SK-N-SH treated with all-trans-retinoic acid at 6 μM for 48 hours (cell line): ENCODE measurements around the gene TMEM244.
"Not testable (repeated sequence)": the region's sequence is repeated elsewhere in the genome, so short reads cannot be mapped to it uniquely, and the experiment has no call there.

Source experiments
- ATAC-seq: fragments of 200-7000 bp; cut with Tn5 transposase; 3 replicates; pipeline ENCODE4 v1.9.1; 2020; ENCODE audit warnings: mild to moderate bottlenecking, moderate library complexity
- ARNTL ChIP-seq: fragments of 450-650 bp; formaldehyde crosslinking; IDR thresholded peaks from 2 replicates; pipeline ENCODE4 v1.5.0; 2020; ENCODE audit warnings: low read depth, mild to moderate bottlenecking, moderate library complexity, borderline replicate concordance
- BACH2 ChIP-seq: fragments of 250-450 bp; sonication (Bioruptor Pico); IDR thresholded peaks from 2 replicates; pipeline ENCODE4 v1.9.0; 2021; ENCODE audit warnings: mild to moderate bottlenecking, borderline replicate concordance
- CSDC2 ChIP-seq: fragments of 250-450 bp; sonication (Bioruptor Pico); IDR thresholded peaks from 2 replicates; pipeline ENCODE4 v1.5.0; 2020; ENCODE audit warnings: mild to moderate bottlenecking, moderate library complexity
- ESRRG ChIP-seq: fragments of 250-450 bp; sonication (Bioruptor Pico); IDR thresholded peaks from 2 replicates; pipeline ENCODE4 v1.6.1; 2021; ENCODE audit warnings: mild to moderate bottlenecking
- GLIS3 ChIP-seq: fragments of 250-450 bp; sonication (Bioruptor Pico); IDR thresholded peaks from 2 replicates; pipeline ENCODE4 v1.5.0; 2020; ENCODE audit warnings: mild to moderate bottlenecking, moderate library complexity
- ISL1 ChIP-seq: fragments of 250-450 bp; sonication (Bioruptor Pico); IDR thresholded peaks from 2 replicates; pipeline ENCODE4 v2.1.2; 2022; ENCODE audit warnings: mild to moderate bottlenecking, moderate library complexity
- OSR1 ChIP-seq: fragments of 250-450 bp; sonication (Bioruptor Pico); IDR thresholded peaks from 2 replicates; pipeline ENCODE4 v1.8.0; 2022; ENCODE audit warnings: moderate library complexity, mild to moderate bottlenecking, inconsistent platforms
- PPARA ChIP-seq: fragments of 250-450 bp; sonication (Bioruptor Pico); IDR thresholded peaks from 2 replicates; pipeline ENCODE4 v1.5.0; 2020; ENCODE audit warnings: mild to moderate bottlenecking, borderline replicate concordance
- RARB ChIP-seq: fragments of 250-450 bp; sonication (Bioruptor Pico); IDR thresholded peaks from 2 replicates; pipeline ENCODE4 v1.8.0; 2021; ENCODE audit warnings: mild to moderate bottlenecking, moderate library complexity
- TCF4 ChIP-seq: fragments of 250-450 bp; sonication (Bioruptor Pico); IDR thresholded peaks from 2 replicates; pipeline ENCODE4 v1.8.0; 2021; ENCODE audit warnings: mild to moderate bottlenecking, moderate library complexity, borderline replicate concordance
- TOX ChIP-seq: fragments of 250-450 bp; sonication (Bioruptor Pico); IDR thresholded peaks from 2 replicates; pipeline ENCODE4 v1.8.0; 2021; ENCODE audit warnings: mild to moderate bottlenecking, moderate library complexity, borderline replicate concordance
- ZC3H10 ChIP-seq: fragments of 250-450 bp; sonication (Bioruptor Pico); IDR thresholded peaks from 2 replicates; pipeline ENCODE4 v1.5.1; 2021; ENCODE audit warnings: mild to moderate bottlenecking, moderate library complexity
- ZFP3 ChIP-seq: fragments of 250-450 bp; sonication (Bioruptor Pico); IDR thresholded peaks from 2 replicates; pipeline ENCODE4 v1.5.0; 2020; ENCODE audit warnings: mild to moderate bottlenecking, moderate library complexity
- ZFP30 ChIP-seq: fragments of 450-650 bp; formaldehyde crosslinking; IDR thresholded peaks from 2 replicates; pipeline ENCODE4 v1.5.0; 2022; ENCODE audit warnings: mild to moderate bottlenecking, moderate library complexity
- ZNF565 ChIP-seq: fragments of 450-650 bp; formaldehyde crosslinking; conservative IDR thresholded peaks from 2 replicates; pipeline ENCODE4 v1.5.0; 2020; ENCODE audit warnings: low read depth, mild to moderate bottlenecking, moderate library complexity
- ZNF70 ChIP-seq: fragments of 450-650 bp; formaldehyde crosslinking; IDR thresholded peaks from 2 replicates; pipeline ENCODE4 v1.5.0; 2020; ENCODE audit warnings: mild to moderate bottlenecking, moderate library complexity
- ZNF8 ChIP-seq: fragments of 450-650 bp; formaldehyde crosslinking; IDR thresholded peaks from 2 replicates; pipeline ENCODE4 v1.5.0; 2020; ENCODE audit warnings: mild to moderate bottlenecking, moderate library complexity
- TF ChIP-seq, protein P1 (sequence below): fragments of 250-450 bp; sonication (Bioruptor Pico); IDR thresholded peaks from 2 replicates; pipeline ENCODE4 v1.5.0; 2020; ENCODE audit warnings: mild to moderate bottlenecking, moderate library complexity
- TF ChIP-seq, protein P2 (sequence below): fragments of 250-450 bp; sonication (Bioruptor Pico); IDR thresholded peaks from 2 replicates; pipeline ENCODE4 v1.8.0; 2020; ENCODE audit warnings: mild to moderate bottlenecking, moderate library complexity, borderline replicate concordance
- TF ChIP-seq, protein P3 (sequence below): fragments of 250-450 bp; sonication (Bioruptor Pico); IDR thresholded peaks from 2 replicates; pipeline ENCODE4 v1.5.1; 2020; ENCODE audit warnings: low read depth, mild to moderate bottlenecking, moderate library complexity
- TF ChIP-seq, protein P4 (sequence below): fragments of 250-450 bp; sonication (Bioruptor Pico); IDR thresholded peaks from 2 replicates; pipeline ENCODE4 v1.8.0; 2021; ENCODE audit warnings: low read depth, mild to moderate bottlenecking, moderate library complexity, borderline replicate concordance

Gene TMEM244

DNA sequence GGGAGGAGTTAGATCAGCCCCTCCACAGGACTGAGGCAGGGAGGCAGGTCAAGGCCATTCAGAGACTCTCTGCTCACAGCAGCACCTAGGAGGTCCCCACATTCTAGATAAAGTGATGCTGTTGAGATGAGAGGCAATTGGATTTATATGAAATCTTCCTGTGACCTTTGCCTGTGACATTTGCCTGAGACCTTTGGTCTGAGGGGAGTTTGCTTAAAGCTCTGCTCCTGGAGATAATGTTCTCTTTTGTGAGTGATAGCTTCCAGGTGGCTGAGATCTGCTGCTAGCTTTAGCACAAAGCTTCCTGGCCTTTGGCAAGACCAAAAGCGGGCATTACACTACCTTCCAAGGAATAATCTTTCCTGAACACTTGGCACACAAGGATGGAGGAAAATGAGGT is 43.3 kb downstream of the TMEM244 start:
- ATAC-seq, result no peak
- TF ChIP-seq TOX (CRISPR knock-in tag) (no peak), ZNF8 (CRISPR knock-in tag) (no peak), ESRRG (CRISPR knock-in tag) (no peak), ARNTL (CRISPR knock-in tag) (no peak), ISL1 (CRISPR knock-in tag) (no peak), ZFP30 (no peak)
- TF ChIP-seq, protein P1, sequence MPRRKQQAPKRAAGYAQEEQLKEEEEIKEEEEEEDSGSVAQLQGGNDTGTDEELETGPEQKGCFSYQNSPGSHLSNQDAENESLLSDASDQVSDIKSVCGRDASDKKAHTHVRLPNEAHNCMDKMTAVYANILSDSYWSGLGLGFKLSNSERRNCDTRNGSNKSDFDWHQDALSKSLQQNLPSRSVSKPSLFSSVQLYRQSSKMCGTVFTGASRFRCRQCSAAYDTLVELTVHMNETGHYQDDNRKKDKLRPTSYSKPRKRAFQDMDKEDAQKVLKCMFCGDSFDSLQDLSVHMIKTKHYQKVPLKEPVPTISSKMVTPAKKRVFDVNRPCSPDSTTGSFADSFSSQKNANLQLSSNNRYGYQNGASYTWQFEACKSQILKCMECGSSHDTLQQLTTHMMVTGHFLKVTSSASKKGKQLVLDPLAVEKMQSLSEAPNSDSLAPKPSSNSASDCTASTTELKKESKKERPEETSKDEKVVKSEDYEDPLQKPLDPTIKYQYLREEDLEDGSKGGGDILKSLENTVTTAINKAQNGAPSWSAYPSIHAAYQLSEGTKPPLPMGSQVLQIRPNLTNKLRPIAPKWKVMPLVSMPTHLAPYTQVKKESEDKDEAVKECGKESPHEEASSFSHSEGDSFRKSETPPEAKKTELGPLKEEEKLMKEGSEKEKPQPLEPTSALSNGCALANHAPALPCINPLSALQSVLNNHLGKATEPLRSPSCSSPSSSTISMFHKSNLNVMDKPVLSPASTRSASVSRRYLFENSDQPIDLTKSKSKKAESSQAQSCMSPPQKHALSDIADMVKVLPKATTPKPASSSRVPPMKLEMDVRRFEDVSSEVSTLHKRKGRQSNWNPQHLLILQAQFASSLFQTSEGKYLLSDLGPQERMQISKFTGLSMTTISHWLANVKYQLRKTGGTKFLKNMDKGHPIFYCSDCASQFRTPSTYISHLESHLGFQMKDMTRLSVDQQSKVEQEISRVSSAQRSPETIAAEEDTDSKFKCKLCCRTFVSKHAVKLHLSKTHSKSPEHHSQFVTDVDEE (CRISPR knock-in tag), result no peak

DNA sequence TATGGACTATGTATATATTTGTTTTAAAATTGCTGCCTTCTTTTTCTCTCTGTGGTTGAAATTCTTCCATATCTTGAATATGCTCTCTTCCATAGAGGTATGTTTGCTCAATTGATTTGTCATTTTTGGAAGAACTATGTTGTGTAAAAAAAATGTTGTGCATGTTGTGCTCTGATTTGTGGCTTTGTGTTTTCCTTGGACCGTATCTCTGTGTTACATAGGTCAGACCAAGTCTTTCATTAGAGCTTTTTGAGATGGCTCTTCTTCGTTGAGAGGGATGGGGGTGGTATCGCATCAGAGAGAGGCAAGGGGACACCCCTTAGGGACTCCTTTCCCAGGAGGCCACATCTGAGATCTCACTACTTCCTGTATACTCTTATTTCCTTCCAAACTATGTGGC is 43.8 kb downstream of the TMEM244 start:
- TF ChIP-seq TOX (CRISPR knock-in tag), result no peak
- no peak for ATAC-seq

DNA sequence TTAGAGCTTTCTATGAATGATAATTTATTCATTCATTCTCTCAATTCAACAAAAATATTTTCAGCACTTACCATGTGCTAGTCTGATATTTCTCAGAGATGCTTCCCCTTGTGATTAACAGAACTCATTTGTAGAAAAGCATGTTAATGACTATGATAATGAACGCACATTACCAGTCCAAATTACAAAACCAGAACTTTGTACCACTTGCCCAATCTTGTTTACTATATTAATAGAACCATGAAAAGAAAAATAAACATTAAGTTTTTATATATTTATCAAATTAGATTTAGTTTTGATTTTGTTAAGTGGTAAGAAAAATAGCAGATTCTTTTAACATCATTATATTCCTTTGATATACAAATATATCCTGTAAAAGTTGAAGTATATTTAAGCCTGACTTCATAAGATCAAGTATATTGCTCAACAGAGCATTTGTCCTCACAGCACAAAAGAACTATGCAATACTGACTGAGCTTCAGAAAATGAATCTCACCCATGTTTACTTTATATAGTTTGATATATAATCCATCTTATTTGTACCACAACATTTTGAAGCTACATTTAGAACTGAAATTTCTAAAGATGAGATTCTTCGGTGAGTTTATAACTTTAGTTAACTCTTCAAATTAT is 48.9 kb downstream of the TMEM244 start:
- TF ChIP-seq GLIS3 (CRISPR knock-in tag) (no peak), OSR1 (CRISPR knock-in tag) (no peak)
- TF ChIP-seq, protein P2, sequence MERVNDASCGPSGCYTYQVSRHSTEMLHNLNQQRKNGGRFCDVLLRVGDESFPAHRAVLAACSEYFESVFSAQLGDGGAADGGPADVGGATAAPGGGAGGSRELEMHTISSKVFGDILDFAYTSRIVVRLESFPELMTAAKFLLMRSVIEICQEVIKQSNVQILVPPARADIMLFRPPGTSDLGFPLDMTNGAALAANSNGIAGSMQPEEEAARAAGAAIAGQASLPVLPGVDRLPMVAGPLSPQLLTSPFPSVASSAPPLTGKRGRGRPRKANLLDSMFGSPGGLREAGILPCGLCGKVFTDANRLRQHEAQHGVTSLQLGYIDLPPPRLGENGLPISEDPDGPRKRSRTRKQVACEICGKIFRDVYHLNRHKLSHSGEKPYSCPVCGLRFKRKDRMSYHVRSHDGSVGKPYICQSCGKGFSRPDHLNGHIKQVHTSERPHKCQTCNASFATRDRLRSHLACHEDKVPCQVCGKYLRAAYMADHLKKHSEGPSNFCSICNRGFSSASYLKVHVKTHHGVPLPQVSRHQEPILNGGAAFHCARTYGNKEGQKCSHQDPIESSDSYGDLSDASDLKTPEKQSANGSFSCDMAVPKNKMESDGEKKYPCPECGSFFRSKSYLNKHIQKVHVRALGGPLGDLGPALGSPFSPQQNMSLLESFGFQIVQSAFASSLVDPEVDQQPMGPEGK (CRISPR knock-in tag), result no peak
- ATAC-seq, result no peak

DNA sequence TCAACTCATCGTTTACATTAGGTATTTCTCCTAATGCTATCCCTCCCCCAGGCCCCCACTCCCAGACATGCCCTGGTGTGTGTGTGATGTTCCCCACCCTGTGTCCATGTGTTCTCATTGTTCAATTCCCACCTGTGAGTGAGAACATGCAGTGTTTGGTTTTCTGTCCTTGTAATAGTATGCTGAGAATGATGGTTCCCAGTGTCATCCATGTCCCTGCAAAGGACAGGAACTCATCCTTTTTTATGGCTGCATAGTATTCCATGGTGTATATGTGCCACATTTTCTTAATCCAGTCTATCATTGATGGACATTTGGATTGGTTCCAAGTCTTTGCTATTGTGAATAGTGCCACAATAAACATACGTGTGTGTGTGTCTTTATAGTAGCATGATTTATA is 54.0 kb downstream of the TMEM244 start:
- not testable (repeated sequence) for ATAC-seq

DNA sequence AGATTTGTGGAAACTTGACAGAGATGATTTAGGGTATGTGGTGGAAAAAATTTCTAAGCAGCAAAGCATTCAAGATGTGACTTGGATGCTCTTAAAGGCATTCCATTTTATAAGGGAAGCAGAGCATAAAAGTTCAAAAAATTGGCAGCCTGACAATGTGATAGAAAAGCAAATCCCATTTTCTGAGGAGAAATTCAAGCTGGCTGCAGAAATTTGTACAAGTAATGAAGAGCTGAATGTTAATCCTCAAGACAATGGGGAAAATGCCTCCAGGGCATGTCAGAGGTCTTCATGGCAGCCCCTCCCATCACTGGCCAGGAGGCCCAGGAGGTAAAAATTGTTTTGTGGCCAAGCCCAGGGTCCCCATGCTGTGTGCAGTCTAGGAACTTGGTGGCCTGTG is 58.2 kb downstream of the TMEM244 start:
- ATAC-seq, result not testable (repeated sequence)

DNA sequence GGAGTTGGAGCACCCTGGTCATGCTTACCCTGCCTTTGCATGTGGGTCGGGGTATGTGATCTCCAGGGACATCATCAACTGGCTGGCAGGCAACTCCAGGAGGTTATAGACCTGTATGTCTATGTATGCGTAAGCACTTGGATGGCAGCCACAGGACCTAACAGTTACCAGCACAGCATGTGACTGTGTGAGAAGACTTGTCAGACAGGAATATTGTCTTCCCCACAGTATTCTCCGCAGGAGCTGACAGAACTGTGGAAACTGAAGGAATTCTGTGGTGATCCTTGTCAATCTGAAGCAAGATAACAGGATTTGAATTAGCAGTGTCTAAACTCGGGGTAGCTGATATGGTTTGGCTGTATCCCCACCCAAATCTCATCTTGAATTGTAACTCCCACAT is 59.2 kb downstream of the TMEM244 start:
- no peak for TF ChIP-seq TCF4
- no peak for TF ChIP-seq ARNTL (CRISPR knock-in tag)
- no peak for TF ChIP-seq RARB (CRISPR knock-in tag)
- TF ChIP-seq ZNF70 (CRISPR knock-in tag), result no peak
- no peak for TF ChIP-seq ZFP3
- TF ChIP-seq ZFP30, result no peak
- TF ChIP-seq, protein P2 (CRISPR knock-in tag), result no peak
- TF ChIP-seq TOX (CRISPR knock-in tag), result no peak
- no peak for TF ChIP-seq OSR1 (CRISPR knock-in tag)
- no peak for TF ChIP-seq ZC3H10 (CRISPR knock-in tag)
- no peak for TF ChIP-seq BACH2 (CRISPR knock-in tag)
- TF ChIP-seq, protein P3, sequence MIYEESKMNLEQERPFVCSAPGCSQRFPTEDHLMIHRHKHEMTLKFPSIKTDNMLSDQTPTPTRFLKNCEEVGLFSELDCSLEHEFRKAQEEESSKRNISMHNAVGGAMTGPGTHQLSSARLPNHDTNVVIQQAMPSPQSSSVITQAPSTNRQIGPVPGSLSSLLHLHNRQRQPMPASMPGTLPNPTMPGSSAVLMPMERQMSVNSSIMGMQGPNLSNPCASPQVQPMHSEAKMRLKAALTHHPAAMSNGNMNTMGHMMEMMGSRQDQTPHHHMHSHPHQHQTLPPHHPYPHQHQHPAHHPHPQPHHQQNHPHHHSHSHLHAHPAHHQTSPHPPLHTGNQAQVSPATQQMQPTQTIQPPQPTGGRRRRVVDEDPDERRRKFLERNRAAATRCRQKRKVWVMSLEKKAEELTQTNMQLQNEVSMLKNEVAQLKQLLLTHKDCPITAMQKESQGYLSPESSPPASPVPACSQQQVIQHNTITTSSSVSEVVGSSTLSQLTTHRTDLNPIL, result no peak
- TF ChIP-seq ZNF565, result no peak
- no peak for TF ChIP-seq ZNF8 (CRISPR knock-in tag)
- TF ChIP-seq CSDC2 (CRISPR knock-in tag), result no peak
- TF ChIP-seq, protein P4, sequence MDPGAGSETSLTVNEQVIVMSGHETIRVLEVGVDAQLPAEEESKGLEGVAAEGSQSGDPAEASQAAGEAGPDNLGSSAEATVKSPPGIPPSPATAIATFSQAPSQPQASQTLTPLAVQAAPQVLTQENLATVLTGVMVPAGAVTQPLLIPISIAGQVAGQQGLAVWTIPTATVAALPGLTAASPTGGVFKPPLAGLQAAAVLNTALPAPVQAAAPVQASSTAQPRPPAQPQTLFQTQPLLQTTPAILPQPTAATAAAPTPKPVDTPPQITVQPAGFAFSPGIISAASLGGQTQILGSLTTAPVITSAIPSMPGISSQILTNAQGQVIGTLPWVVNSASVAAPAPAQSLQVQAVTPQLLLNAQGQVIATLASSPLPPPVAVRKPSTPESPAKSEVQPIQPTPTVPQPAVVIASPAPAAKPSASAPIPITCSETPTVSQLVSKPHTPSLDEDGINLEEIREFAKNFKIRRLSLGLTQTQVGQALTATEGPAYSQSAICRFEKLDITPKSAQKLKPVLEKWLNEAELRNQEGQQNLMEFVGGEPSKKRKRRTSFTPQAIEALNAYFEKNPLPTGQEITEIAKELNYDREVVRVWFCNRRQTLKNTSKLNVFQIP (CRISPR knock-in tag), result no peak
- no peak for TF ChIP-seq PPARA (CRISPR knock-in tag)
- no peak for TF ChIP-seq ESRRG (CRISPR knock-in tag)
- no peak for ATAC-seq
